Naive thymus-derived CD4-positive, alpha-beta T cell (primary cell): Measurements from ENCODE around the gene KSR1. TPM values are rescaled to one million over a fixed set of nuclear protein-coding genes. Genes with fewer than 3 reads are reported as not detected.

ENCODE experiments used
- ATAC-seq: fragments of 150-1000 bp; cut with Tn5 transposase; 2 replicates; pipeline ENCODE4 v1.10.0; 2021; ENCODE audit warnings: mild to moderate bottlenecking, moderate library complexity
- CTCF ChIA-PET: fragments of 350-600 bp; sonication (Branson Sonifier 250); formaldehyde crosslinking; loops from one replicate; lab custom pipeline; 2021; ENCODE audit warnings: antibody characterized with exemption; lab: Charles Lee
- POLR2A ChIA-PET: fragments of 350-600 bp; sonication (Branson Sonifier 250); formaldehyde crosslinking; loops from one replicate; lab custom pipeline; 2021; ENCODE audit warnings: antibody characterized with exemption, inconsistent platforms; lab: Charles Lee
- DNase-seq, 9 donors: peaks; one replicate each; pipeline versions ENCODE4 v3.0.0 to v3.0.0-alpha.2; 2020 to 2022; ENCODE audit warnings: mixed read lengths in 1 of 9
- H3K27ac ChIP-seq: one replicate; pipeline ENCODE4 v1.7.0; 2013; ENCODE audit warnings: mild to moderate bottlenecking, low read depth, low read length, moderate library complexity
- H3K27me3 ChIP-seq, 2 donors: one replicate each; pipeline ENCODE4 v1.7.0; 2013; ENCODE audit warnings: low read length in 2 of 2, mild to moderate bottlenecking in 2 of 2, moderate library complexity in 2 of 2; ENCODE audit not compliant: control insufficient read depth in 2 of 2, insufficient read depth in 2 of 2
- H3K36me3 ChIP-seq, 3 experiments: 1 replicate in 2 of 3; 2 replicates in 1 of 3; pipeline ENCODE4 v1.7.0; 2013; ENCODE audit warnings: low read length in 3 of 3, mild to moderate bottlenecking in 3 of 3, moderate library complexity in 1 of 3; ENCODE audit not compliant: insufficient read depth in 3 of 3, control insufficient read depth in 2 of 3
- H3K4me1 ChIP-seq, 2 donors: one replicate each; pipeline ENCODE4 v1.7.0; 2013; ENCODE audit warnings: low read length in 2 of 2, mild to moderate bottlenecking in 2 of 2, moderate library complexity in 1 of 2; ENCODE audit not compliant: control insufficient read depth in 2 of 2, insufficient read depth in 2 of 2
- H3K4me3 ChIP-seq: 2 replicates; pipeline ENCODE4 v1.7.0; 2013; ENCODE audit warnings: mild to moderate bottlenecking, low read length
- H3K9me3 ChIP-seq, 3 experiments: 1 replicate in 2 of 3; 2 replicates in 1 of 3; pipeline ENCODE4 v1.7.0; 2013; ENCODE audit warnings: low read length in 3 of 3; ENCODE audit not compliant: control insufficient read depth in 2 of 3
- H3K27ac Mint-ChIP-seq, 9 donors: one replicate each; pipeline ENCODE4 v1.8.0; 2020 to 2022; ENCODE audit warnings: mixed read lengths in 9 of 9, mild to moderate bottlenecking in 8 of 9, moderate library complexity in 5 of 9, inconsistent platforms in 2 of 9
- H3K27me3 Mint-ChIP-seq, 5 donors: one replicate each; pipeline ENCODE4 v1.8.0; 2021 to 2022; ENCODE audit warnings: mixed read lengths in 5 of 5, mild to moderate bottlenecking in 1 of 5
- H3K36me3 Mint-ChIP-seq, 5 donors: one replicate each; pipeline ENCODE4 v1.8.0; 2020 to 2022; ENCODE audit warnings: mixed read lengths in 5 of 5, mild to moderate bottlenecking in 3 of 5, inconsistent platforms in 1 of 5
- H3K4me1 Mint-ChIP-seq, 7 donors: one replicate each; pipeline ENCODE4 v1.8.0; 2020 to 2022; ENCODE audit warnings: mixed read lengths in 7 of 7, mild to moderate bottlenecking in 3 of 7, inconsistent platforms in 1 of 7
- H3K4me3 Mint-ChIP-seq, 10 donors: one replicate each; pipeline ENCODE4 v1.8.0; 2020 to 2022; ENCODE audit warnings: mild to moderate bottlenecking in 10 of 10, mixed read lengths in 10 of 10, moderate library complexity in 6 of 10, inconsistent platforms in 2 of 10
- H3K9me3 Mint-ChIP-seq, 11 donors: one replicate each; pipeline ENCODE4 v1.8.0; 2020 to 2022; ENCODE audit warnings: mixed read lengths in 11 of 11, mild to moderate bottlenecking in 4 of 11, inconsistent platforms in 1 of 11, moderate library complexity in 1 of 11
- intact Hi-C, 2 donors: fragments of 100-400 bp; cut with micrococcal nuclease; formaldehyde crosslinking; loops; one replicate each; pipeline ENCODE4 v1.15.1; 2023
- polyA plus RNA-seq, 2 donors: library from polyadenylated mRNA; unstranded; fragments of 300-500 nt; fragmentation: Illumina TruSeq; gene quantifications; one replicate each; pipeline ENCODE4 v1.2.3, GENCODE V29; 2021
- total RNA-seq, 6 experiments: library from RNA in 5 of 6; stranded (reverse) in 5 of 6; gene quantifications; 1 replicate in 5 of 6; 2 replicates in 1 of 6; pipeline ENCODE4 v1.2.3 and lab custom pipeline; 2021 to 2026

Gene KSR1
- total and polyA plus RNA-seq, 7 experiments from 2014 or later, result 0.52 to 96.4 (median 23.3) TPM

DNA sequence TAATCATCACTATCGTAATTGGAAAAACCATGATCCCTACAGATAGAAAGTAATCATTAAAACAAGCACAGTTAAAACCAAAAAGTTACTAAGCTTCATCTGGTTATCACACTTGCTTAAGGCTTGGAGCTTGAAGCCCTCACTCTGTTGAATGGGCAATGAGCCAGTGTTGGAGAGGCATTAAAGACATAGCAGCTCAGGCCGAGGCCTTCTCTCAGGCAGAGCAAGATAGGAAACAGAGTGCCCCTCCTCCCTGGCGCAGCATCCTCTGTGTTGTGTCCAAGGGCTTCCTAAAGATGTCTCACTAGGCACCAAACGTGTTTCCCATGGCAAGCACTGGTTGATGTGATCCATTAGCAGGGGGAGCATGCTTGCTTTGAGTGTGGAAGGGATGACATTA, 139.8 kb downstream of the KSR1 start:
- Histone ChIP-seq H3K27ac (no peak overlapping the region), H3K36me3 (peaks cover 0 to 23% (median 0%) of the 10 kb centered on the region in 3 experiments), H3K4me3 (no peak overlapping the region), H3K9me3 (no peaks in the 10 kb centered on the region), H3K27me3 (no peaks in the 10 kb centered on the region), H3K4me1 (no peaks in the 10 kb centered on the region)
- DNase-seq (no peak), ATAC-seq (no peak)
- H3K27me3 Mint-ChIP-seq, result no peaks in the 10 kb centered on the region
- peaks cover 0 to 28% (median 0%) of the 10 kb centered on the region in 7 donors for H3K4me1 Mint-ChIP-seq
- peaks cover 0 to 19% (median 0%) of the 10 kb centered on the region in 5 donors for H3K36me3 Mint-ChIP-seq
- H3K4me3 Mint-ChIP-seq, result no peak overlapping the region
- CTCF ChIA-PET, result interaction anchor here (12.1 kb wide), 1 partner anchor 358 kb away, joined by 178 read pairs; no protein-coding TSS in a partner anchor
- intact Hi-C loops, result no loop called here
- POLR2A ChIA-PET, result no interaction called here
- H3K27ac Mint-ChIP-seq, result peak overlapping the region in 1 of 9 donors; percentile 78
- H3K9me3 Mint-ChIP-seq, result no peaks in the 10 kb centered on the region

DNA sequence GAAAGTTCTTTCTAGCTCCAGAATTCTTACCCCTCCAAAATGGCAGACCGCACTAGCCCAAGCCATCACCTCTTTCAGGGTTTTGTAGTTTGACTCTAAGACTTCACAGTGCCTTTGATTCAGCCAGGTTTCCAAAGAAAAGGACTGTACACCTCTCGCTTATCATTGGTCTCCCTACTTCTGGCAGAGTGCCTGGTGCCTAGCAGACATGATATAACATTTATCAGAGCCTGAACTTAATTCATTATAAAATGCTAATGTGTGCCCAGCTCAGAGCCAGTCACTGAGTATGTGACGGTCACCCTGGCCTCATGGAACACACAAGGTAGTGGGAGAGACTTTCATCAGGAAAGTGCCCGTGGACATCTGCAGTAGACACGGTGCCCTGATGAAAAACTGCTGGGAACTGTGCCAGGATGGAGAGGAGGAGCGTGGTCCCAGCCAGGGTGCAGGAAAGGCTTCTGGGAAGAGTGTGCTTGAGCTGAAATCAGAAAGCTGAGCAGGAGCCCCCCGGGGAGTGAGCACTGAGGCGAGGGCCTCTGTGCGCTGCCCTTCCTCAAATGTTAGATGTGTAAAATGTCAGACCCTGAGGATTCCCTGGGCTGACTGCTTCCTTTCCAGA, 140.4 kb downstream of the KSR1 start:
- Histone ChIP-seq H3K4me1 (no peaks in the 10 kb centered on the region), H3K27me3 (no peaks in the 10 kb centered on the region), H3K9me3 (no peaks in the 10 kb centered on the region), H3K27ac (no peak overlapping the region), H3K4me3 (no peak overlapping the region), H3K36me3 (peaks cover 0 to 23% (median 0%) of the 10 kb centered on the region in 3 experiments)
- H3K4me3 Mint-ChIP-seq, result no peak overlapping the region
- DNase-seq, result no peak
- peaks cover 0 to 33% (median 2%) of the 10 kb centered on the region in 7 donors for H3K4me1 Mint-ChIP-seq
- H3K27me3 Mint-ChIP-seq, result no peaks in the 10 kb centered on the region
- CTCF ChIA-PET, result interaction anchor here (12.1 kb wide), 1 partner anchor 358 kb away, joined by 178 read pairs; no protein-coding TSS in a partner anchor
- intact Hi-C loops, result no loop called here
- no peak for ATAC-seq
- H3K27ac Mint-ChIP-seq, result no peak overlapping the region
- peaks cover 0 to 23% (median 0%) of the 10 kb centered on the region in 5 donors for H3K36me3 Mint-ChIP-seq
- H3K9me3 Mint-ChIP-seq, result no peaks in the 10 kb centered on the region
- POLR2A ChIA-PET, result no interaction called here

DNA sequence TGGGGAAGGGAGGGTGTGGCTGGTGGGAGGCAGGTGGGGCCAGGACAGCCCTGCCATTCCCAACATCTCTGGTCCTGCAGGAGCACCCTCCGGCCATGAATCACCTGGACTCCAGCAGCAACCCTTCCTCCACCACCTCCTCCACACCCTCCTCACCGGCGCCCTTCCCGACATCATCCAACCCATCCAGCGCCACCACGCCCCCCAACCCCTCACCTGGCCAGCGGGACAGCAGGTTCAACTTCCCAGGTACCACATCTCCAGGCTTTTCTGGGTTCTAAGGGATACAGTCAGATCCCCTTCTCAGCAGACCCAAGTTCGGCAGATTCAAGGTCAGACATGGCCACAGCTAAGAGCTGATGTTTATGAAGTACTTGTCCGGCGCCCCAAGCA, 140.9 kb downstream of the KSR1 start:
- H3K36me3 Mint-ChIP-seq, result peaks cover 0 to 24% (median 0%) of the 10 kb centered on the region in 5 donors
- POLR2A ChIA-PET, result no interaction called here
- no peak overlapping the region for H3K27ac ChIP-seq
- DNase-seq, result no peak
- H3K4me1 ChIP-seq, result no peaks in the 10 kb centered on the region
- CTCF ChIA-PET, result interaction anchor here (1.2 to 12.1 kb wide), 2 partner anchors 13 to 359 kb away, joined by 3 to 178 read pairs; no protein-coding TSS in a partner anchor
- no peaks in the 10 kb centered on the region for H3K27me3 Mint-ChIP-seq
- peaks cover 0 to 20% (median 0%) of the 10 kb centered on the region in 3 experiments for H3K36me3 ChIP-seq
- no peak for ATAC-seq
- intact Hi-C loops, result no loop called here
- H3K4me3 ChIP-seq, result no peak overlapping the region
- no peaks in the 10 kb centered on the region for H3K27me3 ChIP-seq
- H3K9me3 Mint-ChIP-seq, result no peaks in the 10 kb centered on the region
- H3K27ac Mint-ChIP-seq, result no peak overlapping the region
- peaks cover 0 to 36% (median 2%) of the 10 kb centered on the region in 7 donors for H3K4me1 Mint-ChIP-seq
- H3K4me3 Mint-ChIP-seq, result no peak overlapping the region
- no peaks in the 10 kb centered on the region for H3K9me3 ChIP-seq

DNA sequence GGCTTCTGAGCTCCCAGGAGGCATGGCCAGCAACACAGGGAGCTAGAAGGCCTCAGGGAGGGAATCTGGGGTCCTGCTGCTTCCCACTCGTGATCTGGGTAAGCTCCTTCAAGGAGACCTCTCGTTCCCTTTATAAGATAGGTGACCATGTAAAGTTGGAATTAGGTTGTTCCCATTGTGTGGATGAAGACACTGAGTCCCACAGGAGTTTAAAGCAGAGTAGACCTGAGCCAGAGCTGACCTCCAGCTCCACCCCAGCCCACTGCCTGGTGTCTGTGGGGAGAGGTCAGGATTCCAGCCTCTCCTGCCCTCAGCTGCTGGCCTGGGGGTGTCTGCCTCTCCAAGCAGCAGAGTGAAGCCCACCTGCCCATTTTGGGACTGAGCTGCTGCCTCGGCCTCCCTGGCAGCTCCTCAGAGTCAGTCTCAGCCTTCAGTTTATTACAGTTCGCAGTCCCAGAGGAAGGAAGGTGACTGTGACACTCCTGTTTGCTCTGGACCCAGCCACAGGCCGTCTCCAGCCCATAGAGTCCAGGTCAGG, 141.6 kb downstream of the KSR1 start:
- intact Hi-C loops, result loop anchor here in 1 of 2 donors (1.0 kb wide), 1 partner anchor 210 kb away; no protein-coding TSS in a partner anchor
- Histone ChIP-seq H3K27me3 (no peaks in the 10 kb centered on the region), H3K36me3 (peaks cover 0 to 14% (median 0%) of the 10 kb centered on the region in 3 experiments), H3K27ac (no peak overlapping the region), H3K4me1 (no peaks in the 10 kb centered on the region), H3K4me3 (no peak overlapping the region), H3K9me3 (no peaks in the 10 kb centered on the region)
- no peak overlapping the region for H3K27ac Mint-ChIP-seq
- H3K27me3 Mint-ChIP-seq, result no peaks in the 10 kb centered on the region
- ChIA-PET POLR2A (no interaction called here), CTCF (interaction anchor here (1.2 to 12.1 kb wide), 2 partner anchors 12 to 360 kb away, joined by 3 to 178 read pairs; no protein-coding TSS in a partner anchor)
- peaks cover 0 to 17% (median 0%) of the 10 kb centered on the region in 5 donors for H3K36me3 Mint-ChIP-seq
- ATAC-seq, result no peak
- H3K4me3 Mint-ChIP-seq, result no peak overlapping the region
- no peak for DNase-seq
- H3K4me1 Mint-ChIP-seq, result peaks cover 0 to 37% (median 2%) of the 10 kb centered on the region in 7 donors
- no peaks in the 10 kb centered on the region for H3K9me3 Mint-ChIP-seq

DNA sequence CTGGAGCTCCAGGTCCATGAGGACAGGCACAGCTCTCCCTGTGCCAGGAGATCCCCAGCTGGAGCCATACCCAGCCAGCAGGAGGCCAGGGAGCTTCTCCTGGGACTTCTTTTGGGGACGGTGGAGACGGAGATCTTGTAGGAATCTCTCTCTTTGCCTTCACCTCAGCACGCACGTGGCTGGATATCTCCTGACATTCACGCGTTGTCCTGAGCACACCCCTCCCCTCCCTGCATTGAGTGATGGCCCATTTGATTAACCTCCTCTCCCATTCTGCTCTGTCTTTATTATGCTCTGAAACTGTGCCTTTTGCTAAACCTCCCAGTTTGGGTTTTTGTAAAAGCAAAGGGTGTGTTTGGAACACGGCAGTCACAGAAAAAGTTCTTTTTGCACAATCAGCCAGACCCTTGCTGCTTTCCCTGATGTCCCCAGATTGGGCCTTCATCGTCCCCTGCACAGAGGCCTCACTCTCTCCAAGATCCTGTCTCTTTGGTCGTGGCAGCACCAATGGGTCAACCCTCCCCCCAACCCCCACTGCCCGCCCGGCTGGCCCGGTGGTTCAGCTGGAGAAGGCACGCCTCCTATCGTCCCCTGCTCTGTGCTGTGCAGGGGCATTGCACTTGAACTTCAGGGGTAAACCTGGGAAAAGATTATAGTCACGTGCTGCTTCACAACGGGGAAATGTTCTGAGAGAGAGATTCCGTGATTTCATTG, 142.2 kb downstream of the KSR1 start:
- Mint-ChIP-seq H3K9me3 (no peaks in the 10 kb centered on the region), H3K27me3 (no peaks in the 10 kb centered on the region), H3K4me3 (no peak overlapping the region), H3K36me3 (peaks cover 0 to 17% (median 0%) of the 10 kb centered on the region in 5 donors), H3K4me1 (peaks cover 0 to 39% (median 3%) of the 10 kb centered on the region in 7 donors), H3K27ac (no peak overlapping the region)
- Histone ChIP-seq H3K9me3 (no peaks in the 10 kb centered on the region), H3K4me3 (no peak overlapping the region), H3K27ac (no peak overlapping the region), H3K4me1 (no peaks in the 10 kb centered on the region), H3K36me3 (peaks cover 0 to 14% (median 0%) of the 10 kb centered on the region in 3 experiments), H3K27me3 (no peaks in the 10 kb centered on the region)
- DNase-seq (no peak), ATAC-seq (no peak)
- POLR2A ChIA-PET, result interaction anchor here (0.8 kb wide), 1 partner anchor 19 kb away, joined by 3 read pairs; no protein-coding TSS in a partner anchor
- CTCF ChIA-PET, result interaction anchor here (1.2 to 12.1 kb wide), 4 partner anchors 12 to 360 kb away, joined by 3 to 178 read pairs (median 12); partner anchors contain the start of gene KSR1
- intact Hi-C loops, result loop anchor here in 1 of 2 donors (1.0 kb wide), 1 partner anchor 210 kb away; no protein-coding TSS in a partner anchor

DNA sequence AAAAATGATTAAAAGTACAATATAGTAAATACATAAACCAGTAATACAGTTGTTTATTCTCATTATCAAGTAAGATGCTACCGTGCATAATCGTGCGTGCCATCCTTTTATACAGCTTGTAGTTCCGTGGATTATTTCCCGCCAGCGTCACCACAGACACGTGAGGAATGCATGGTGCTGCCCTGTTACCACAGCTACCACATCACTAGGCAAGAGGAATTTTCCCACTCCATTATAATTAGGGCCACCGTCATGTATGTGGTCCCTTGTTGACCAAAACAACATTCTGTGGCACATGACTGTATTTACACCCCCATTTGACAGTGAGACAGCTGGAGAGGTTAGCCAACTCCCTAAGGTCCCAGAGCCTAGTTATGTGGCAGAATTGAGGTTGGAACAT, 144.2 kb downstream of the KSR1 start:
- H3K27me3 ChIP-seq, result no peaks in the 10 kb centered on the region
- H3K27me3 Mint-ChIP-seq, result no peaks in the 10 kb centered on the region
- POLR2A ChIA-PET, result interaction anchor here (0.7 to 1.2 kb wide), 2 partner anchors 248 to 251 kb away, joined by 3 to 4 read pairs; no protein-coding TSS in a partner anchor
- no peak overlapping the region for H3K27ac ChIP-seq
- ATAC-seq, result no peak
- H3K4me3 ChIP-seq, result no peak overlapping the region
- CTCF ChIA-PET, result interaction anchor here (0.6 to 12.1 kb wide), 21 partner anchors 12 to 362 kb away, joined by 3 to 178 read pairs (median 4); partner anchors contain the start of genes KSR1 and WSB1
- DNase-seq, result no peak
- intact Hi-C loops, result loop anchor here (1.0 to 5.0 kb wide), 7 partner anchors 30 to 306 kb away; partner anchors contain the start of genes LGALS9 (in 1 of the 2) and WSB1 (in 1 of the 2)
- no peak overlapping the region for H3K4me3 Mint-ChIP-seq
- H3K36me3 ChIP-seq, result peaks cover 0 to 23% (median 0%) of the 10 kb centered on the region in 3 experiments
- no peaks in the 10 kb centered on the region for H3K4me1 ChIP-seq
- no peaks in the 10 kb centered on the region for H3K9me3 Mint-ChIP-seq
- peaks cover 0 to 13% (median 0%) of the 10 kb centered on the region in 5 donors for H3K36me3 Mint-ChIP-seq
- peak overlapping the region in 1 of 9 donors; percentile 46 for H3K27ac Mint-ChIP-seq
- H3K9me3 ChIP-seq, result no peaks in the 10 kb centered on the region
- H3K4me1 Mint-ChIP-seq, result peaks cover 0 to 26% (median 3%) of the 10 kb centered on the region in 7 donors
